Nephron (organoid): ENCODE measurements around the gene P2RX7.

Experiments used
- H3K27ac Mint-ChIP-seq, 3 experiments: 2 replicates each; pipeline ENCODE4 v1.8.0; 2020; ENCODE audit warnings: mixed read lengths in 3 of 3, mild to moderate bottlenecking in 2 of 3, moderate library complexity in 1 of 3
- H3K27me3 Mint-ChIP-seq: 2 replicates; pipeline ENCODE4 v1.8.0; 2021; ENCODE audit warnings: low read depth, mild to moderate bottlenecking, moderate library complexity, mixed read lengths
- H3K36me3 Mint-ChIP-seq: 2 replicates; pipeline ENCODE4 v1.8.0; 2020; ENCODE audit warnings: low read depth, mixed read lengths
- H3K4me1 Mint-ChIP-seq: 2 replicates; pipeline ENCODE4 v1.8.0; 2020; ENCODE audit warnings: mixed read lengths
- H3K4me3 Mint-ChIP-seq, 3 experiments: 2 replicates each; pipeline ENCODE4 v1.8.0; 2020; ENCODE audit warnings: mild to moderate bottlenecking in 3 of 3, mixed read lengths in 3 of 3, moderate library complexity in 2 of 3
- H3K9me3 Mint-ChIP-seq: 2 replicates; pipeline ENCODE4 v1.8.0; 2020; ENCODE audit warnings: mixed read lengths
- TF ChIP-seq, protein P1 (sequence below), 3 experiments: fragments of 200-600 bp; sonication (generic); IDR thresholded peaks; one replicate each; pipeline ENCODE4 v1.5.0; 2021; ENCODE audit warnings: antibody characterized with exemption in 3 of 3; ENCODE audit not compliant: unreplicated experiment in 3 of 3

P2RX7 gene

DNA sequence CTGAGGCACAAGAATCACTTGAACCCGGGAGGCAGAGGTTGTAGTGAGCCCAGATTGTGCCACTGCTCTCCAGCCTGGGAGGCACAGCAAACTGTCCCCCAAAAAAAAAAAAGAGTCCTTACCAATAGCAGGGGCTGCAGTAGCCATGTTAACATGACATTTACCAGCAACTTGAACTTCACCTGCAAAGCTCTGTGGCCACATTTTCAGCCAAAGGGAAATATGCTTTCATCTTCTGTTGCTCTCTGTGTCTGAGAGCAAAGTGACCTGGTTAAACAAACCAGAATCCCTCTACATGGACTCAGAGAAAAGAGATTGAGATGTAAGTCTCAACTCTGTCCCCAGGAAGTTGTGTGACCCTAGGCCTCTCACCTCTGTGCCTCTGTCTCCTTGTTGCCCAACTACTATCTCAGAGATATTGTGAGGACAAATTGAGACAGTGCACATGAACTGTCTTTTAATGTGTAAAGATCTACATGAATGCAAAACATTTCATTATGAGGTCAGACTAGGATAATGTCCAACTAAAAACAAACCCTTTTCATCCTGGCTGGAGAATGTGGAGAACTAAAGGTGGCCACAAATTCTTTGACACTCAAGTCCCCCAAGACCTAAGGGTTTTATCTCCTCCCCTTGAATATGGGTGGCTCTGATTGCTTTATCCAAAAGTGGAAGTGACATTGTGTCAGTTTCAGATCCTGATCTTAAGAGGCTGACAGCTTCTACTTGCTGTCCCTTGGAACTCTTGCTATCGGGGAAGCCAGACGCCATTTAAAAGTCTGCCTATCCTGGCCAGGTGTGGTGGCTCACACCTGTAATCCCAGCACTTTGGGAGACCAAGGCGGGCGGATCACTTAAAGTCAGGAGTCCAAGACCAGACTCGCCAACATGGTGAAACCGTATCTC is 52.6 kb downstream of the P2RX7 start:
- Mint-ChIP-seq H3K9me3 (no peaks in the 10 kb centered on the region), H3K27ac (no peak overlapping the region), H3K36me3 (no peaks in the 10 kb centered on the region), H3K27me3 (no peaks in the 10 kb centered on the region), H3K4me1 (no peaks in the 10 kb centered on the region), H3K4me3 (no peak overlapping the region)
- TF ChIP-seq, protein P1, sequence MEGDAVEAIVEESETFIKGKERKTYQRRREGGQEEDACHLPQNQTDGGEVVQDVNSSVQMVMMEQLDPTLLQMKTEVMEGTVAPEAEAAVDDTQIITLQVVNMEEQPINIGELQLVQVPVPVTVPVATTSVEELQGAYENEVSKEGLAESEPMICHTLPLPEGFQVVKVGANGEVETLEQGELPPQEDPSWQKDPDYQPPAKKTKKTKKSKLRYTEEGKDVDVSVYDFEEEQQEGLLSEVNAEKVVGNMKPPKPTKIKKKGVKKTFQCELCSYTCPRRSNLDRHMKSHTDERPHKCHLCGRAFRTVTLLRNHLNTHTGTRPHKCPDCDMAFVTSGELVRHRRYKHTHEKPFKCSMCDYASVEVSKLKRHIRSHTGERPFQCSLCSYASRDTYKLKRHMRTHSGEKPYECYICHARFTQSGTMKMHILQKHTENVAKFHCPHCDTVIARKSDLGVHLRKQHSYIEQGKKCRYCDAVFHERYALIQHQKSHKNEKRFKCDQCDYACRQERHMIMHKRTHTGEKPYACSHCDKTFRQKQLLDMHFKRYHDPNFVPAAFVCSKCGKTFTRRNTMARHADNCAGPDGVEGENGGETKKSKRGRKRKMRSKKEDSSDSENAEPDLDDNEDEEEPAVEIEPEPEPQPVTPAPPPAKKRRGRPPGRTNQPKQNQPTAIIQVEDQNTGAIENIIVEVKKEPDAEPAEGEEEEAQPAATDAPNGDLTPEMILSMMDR (IDR thresholded peaks at IDR 0.05; ENCODE audit: unreplicated experiment in 3 of 3) = no peak

DNA sequence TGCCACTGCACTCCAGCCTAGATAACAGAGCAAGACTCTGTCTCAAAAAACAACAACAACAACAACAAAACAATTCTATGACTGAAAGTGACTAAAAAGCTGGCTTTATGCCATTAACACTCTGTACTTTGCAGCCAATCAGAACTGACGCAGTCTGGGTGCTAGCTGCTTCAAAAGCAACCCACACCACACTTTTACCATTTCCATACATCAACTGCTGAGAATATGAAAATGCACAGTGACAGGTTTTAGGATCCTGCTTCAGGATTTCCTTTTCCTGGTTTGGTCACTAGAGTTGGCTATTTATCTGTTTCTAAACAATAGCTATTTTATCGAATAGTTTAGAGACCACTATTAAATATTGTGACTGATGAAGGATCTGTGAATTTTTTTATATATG is 54.1 kb downstream of the P2RX7 start:
- H3K27me3 Mint-ChIP-seq = no peaks in the 10 kb centered on the region
- H3K4me3 Mint-ChIP-seq = no peak overlapping the region
- TF ChIP-seq, protein P1 (IDR thresholded peaks at IDR 0.05; ENCODE audit: unreplicated experiment in 3 of 3) = no peak
- H3K4me1 Mint-ChIP-seq = no peaks in the 10 kb centered on the region
- H3K27ac Mint-ChIP-seq = no peak overlapping the region
- H3K36me3 Mint-ChIP-seq = no peaks in the 10 kb centered on the region
- no peaks in the 10 kb centered on the region for H3K9me3 Mint-ChIP-seq

DNA sequence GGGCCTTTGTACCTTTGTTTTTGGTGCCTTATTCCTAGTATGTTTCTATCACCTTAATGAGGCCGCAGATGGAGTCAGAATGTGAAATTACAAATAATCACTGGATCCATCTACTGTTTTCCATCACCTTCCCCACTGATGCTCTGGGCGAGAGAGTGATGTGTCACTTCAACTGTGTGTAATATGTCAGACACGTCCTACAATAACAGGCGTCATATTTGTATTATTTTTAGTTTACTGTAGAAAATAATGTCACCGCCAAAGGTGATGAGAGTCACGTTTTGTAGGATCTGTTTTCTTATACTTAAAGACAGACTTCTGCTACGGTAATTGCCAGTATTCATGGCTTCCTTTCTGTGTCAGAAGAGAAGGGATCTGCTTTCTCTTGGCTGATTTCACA is 54.8 kb downstream of the P2RX7 start:
- no peaks in the 10 kb centered on the region for H3K36me3 Mint-ChIP-seq
- no peak overlapping the region for H3K4me3 Mint-ChIP-seq
- H3K27me3 Mint-ChIP-seq = no peaks in the 10 kb centered on the region
- H3K27ac Mint-ChIP-seq = no peak overlapping the region
- H3K4me1 Mint-ChIP-seq = no peaks in the 10 kb centered on the region
- TF ChIP-seq, protein P1 (IDR thresholded peaks at IDR 0.05; ENCODE audit: unreplicated experiment in 3 of 3) = no peak
- no peaks in the 10 kb centered on the region for H3K9me3 Mint-ChIP-seq

DNA sequence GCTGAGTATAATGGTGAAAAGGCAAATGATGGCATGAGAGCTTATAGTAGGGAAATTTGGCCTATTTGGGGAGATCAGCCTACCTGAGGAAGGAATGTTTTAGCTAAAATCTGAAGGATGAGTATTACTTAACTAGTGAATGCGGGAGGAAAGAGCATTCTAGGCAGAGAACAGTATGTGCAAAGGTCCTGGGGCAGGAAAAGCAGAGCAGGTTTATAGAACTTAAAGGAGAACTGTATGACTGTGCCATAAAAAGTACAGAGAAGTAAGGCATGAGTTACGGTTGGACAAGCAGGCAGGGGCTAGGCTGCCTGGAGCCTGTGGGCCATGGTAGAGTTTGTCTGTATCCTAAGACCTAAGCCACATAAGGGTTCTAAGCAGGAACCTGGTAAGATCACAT is 55.6 kb downstream of the P2RX7 start:
- Mint-ChIP-seq H3K4me3 (no peak overlapping the region), H3K36me3 (no peaks in the 10 kb centered on the region), H3K9me3 (no peaks in the 10 kb centered on the region), H3K27ac (no peak overlapping the region), H3K27me3 (no peaks in the 10 kb centered on the region), H3K4me1 (no peaks in the 10 kb centered on the region)
- TF ChIP-seq, protein P1 (IDR thresholded peaks at IDR 0.05; ENCODE audit: unreplicated experiment in 3 of 3) = no peak

DNA sequence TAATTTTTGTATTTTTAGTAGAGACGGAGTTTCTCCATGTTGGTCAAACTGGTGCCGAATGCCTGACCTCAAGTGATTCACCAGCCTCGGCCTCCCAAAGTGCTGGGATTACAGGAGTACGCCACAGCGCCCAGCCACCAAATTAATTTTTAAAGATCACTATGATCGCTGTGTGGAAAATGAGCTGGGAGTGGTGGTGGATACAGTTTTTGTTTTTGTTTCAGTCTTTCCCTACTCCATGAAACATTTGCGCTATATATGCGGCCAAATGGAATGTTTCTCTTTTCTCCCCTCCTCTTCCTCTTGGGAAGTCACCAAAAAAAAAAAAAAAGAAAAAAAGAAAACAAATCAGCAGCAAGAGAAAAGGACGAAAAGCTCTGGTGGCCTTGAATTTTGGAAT is 56.5 kb downstream of the P2RX7 start:
- H3K27me3 Mint-ChIP-seq = no peaks in the 10 kb centered on the region
- no peaks in the 10 kb centered on the region for H3K4me1 Mint-ChIP-seq
- no peaks in the 10 kb centered on the region for H3K9me3 Mint-ChIP-seq
- no peaks in the 10 kb centered on the region for H3K36me3 Mint-ChIP-seq
- no peak overlapping the region for H3K4me3 Mint-ChIP-seq
- TF ChIP-seq, protein P1 (IDR thresholded peaks at IDR 0.05; ENCODE audit: unreplicated experiment in 3 of 3) = no peak
- no peak overlapping the region for H3K27ac Mint-ChIP-seq

DNA sequence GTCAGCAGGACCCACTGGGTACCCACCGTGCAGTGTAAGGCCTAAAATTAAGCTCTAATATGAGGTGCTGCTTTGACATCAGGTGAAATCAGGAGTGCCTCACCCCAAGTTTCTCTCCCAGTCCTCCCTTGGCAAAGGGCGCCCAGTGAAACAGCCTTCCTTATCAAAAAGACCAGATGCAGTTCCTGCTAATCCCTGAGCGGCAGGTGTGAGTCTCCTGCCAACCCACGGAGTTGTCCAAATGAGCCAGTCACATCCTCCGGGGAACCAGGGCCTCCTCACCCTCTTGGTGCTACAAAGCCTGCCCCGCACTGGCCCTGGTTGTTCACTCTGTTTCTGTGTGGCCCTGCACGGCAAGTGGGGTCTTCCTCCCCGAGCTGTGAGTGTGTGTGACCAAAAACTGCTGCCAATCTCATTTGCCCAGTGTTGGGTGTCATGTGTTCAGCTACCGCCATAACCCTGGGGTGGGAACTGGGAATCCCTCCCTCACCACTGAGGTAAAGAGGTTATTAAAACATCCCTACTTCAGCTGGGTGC is 57.0 kb downstream of the P2RX7 start:
- no peaks in the 10 kb centered on the region for H3K4me1 Mint-ChIP-seq
- no peaks in the 10 kb centered on the region for H3K9me3 Mint-ChIP-seq
- TF ChIP-seq, protein P1 (IDR thresholded peaks at IDR 0.05; ENCODE audit: unreplicated experiment in 3 of 3) = no peak
- H3K36me3 Mint-ChIP-seq = no peaks in the 10 kb centered on the region
- H3K27ac Mint-ChIP-seq = no peak overlapping the region
- H3K27me3 Mint-ChIP-seq = no peaks in the 10 kb centered on the region
- no peak overlapping the region for H3K4me3 Mint-ChIP-seq
